ENCODE data around the gene SHKBP1.
"Not testable (repeated sequence)": the region's sequence is repeated elsewhere in the genome, so short reads cannot be mapped to it uniquely, and the experiment has no call there.

The SHKBP1 gene

GRCh38 chr19:40616178-40616577 lies 39.5 kb downstream of the SHKBP1 start:
- no peak for DNase-seq

GRCh38 chr19:40616941-40617340 lies 40.3 kb downstream of the SHKBP1 start:
- DNase-seq: no peak

- no peak for DNase-seq
Observed at GRCh38 chr19:40617961-40618360, 41.3 kb downstream of the SHKBP1 start.

GRCh38 chr19:40619333-40620160 lies 42.9 kb downstream of the SHKBP1 start:
- no peak for DNase-seq

GRCh38 chr19:40620161-40620485 lies 43.5 kb downstream of the SHKBP1 start:
- DNase-seq: no peak

GRCh38 chr19:40621283-40621682 lies 44.6 kb downstream of the SHKBP1 start:
- no peak for DNase-seq

- DNase-seq: no peak
Observed at GRCh38 chr19:40621966-40622772, 45.5 kb downstream of the SHKBP1 start.

GRCh38 chr19:40622773-40623075 lies 46.1 kb downstream of the SHKBP1 start:
- DNase-seq: no peak

GRCh38 chr19:40623403-40624251 lies 47.0 kb downstream of the SHKBP1 start:
- DNase-seq: peak; percentile 98

GRCh38 chr19:40624369-40625153 lies 47.9 kb downstream of the SHKBP1 start:
- not testable (repeated sequence) for DNase-seq

- DNase-seq: peak; percentile 74
Observed at GRCh38 chr19:40625406-40626120, 48.9 kb downstream of the SHKBP1 start.

- DNase-seq: no peak
Observed at GRCh38 chr19:40626918-40627317, 50.2 kb downstream of the SHKBP1 start.

- DNase-seq: no peak
Observed at GRCh38 chr19:40627486-40628279, 51.0 kb downstream of the SHKBP1 start.

- DNase-seq: no peak
Observed at GRCh38 chr19:40629346-40629745, 52.7 kb downstream of the SHKBP1 start.

GRCh38 chr19:40630571-40631160 lies 54.0 kb downstream of the SHKBP1 start:
- DNase-seq: no peak

GRCh38 chr19:40632311-40633036 lies 55.8 kb downstream of the SHKBP1 start:
- no peak for DNase-seq

GRCh38 chr19:40633207-40633606 lies 56.5 kb downstream of the SHKBP1 start:
- no peak for DNase-seq

- no peak for DNase-seq
Observed at GRCh38 chr19:40638327-40638726, 61.7 kb downstream of the SHKBP1 start.

GRCh38 chr19:40639638-40639982 lies 62.9 kb downstream of the SHKBP1 start:
- DNase-seq: no peak

GRCh38 chr19:40640744-40641143 lies 64.1 kb downstream of the SHKBP1 start:
- DNase-seq: no peak
